IMR-90 (cell line): ENCODE data around the gene DYRK3. TPM values are rescaled to one million over a fixed set of nuclear protein-coding genes. Genes with fewer than 3 reads are reported as not detected.
A peak's percentile ranks its signal among the peaks of the same experiment; 100 is the strongest.

Experiments
- ATAC-seq: fragments of 200-7000 bp; cut with Tn5 transposase; 2 replicates; pipeline ENCODE4 v1.9.1; 2020; ENCODE audit warnings: low read depth, mild to moderate bottlenecking, moderate library complexity
- BruUV-seq: library from RNA; stranded (reverse); fragments of 400-500 nt; replicated peaks from 2 replicates; lab custom pipeline; 2021; lab: Mats Ljungman, UMichigan
- CTCF ChIA-PET: fragments of 300-600 bp; formaldehyde crosslinking; extraction: SDS; loops from one replicate; lab custom pipeline; 2021; ENCODE audit warnings: antibody characterized with exemption; lab: Yijun Ruan, JAX
- POLR2A ChIA-PET: fragments of 300-600 bp; sonication (Branson Sonifier 250); formaldehyde crosslinking; loops from one replicate; lab custom pipeline; 2022; ENCODE audit warnings: antibody characterized with exemption; ENCODE audit not compliant: unreplicated experiment; lab: Charles Lee
- DNase-seq: peaks from one replicate; pipeline ENCODE4 v3.0.0; 2013
- H2AFZ ChIP-seq: replicated peaks from 2 replicates; pipeline ENCODE3; 2013; ENCODE audit warnings: low read length, mild to moderate bottlenecking; ENCODE audit not compliant: poor library complexity
- H2AK5ac ChIP-seq: 2 replicates; pipeline ENCODE4 v1.6.1; 2013; ENCODE audit warnings: low read depth, low read length, inconsistent platforms
- H2AK9ac ChIP-seq: replicated peaks from 2 replicates; pipeline ENCODE3; 2013; ENCODE audit warnings: mild to moderate bottlenecking, low read depth, low read length, moderate library complexity; ENCODE audit not compliant: poor library complexity
- H2BK120ac ChIP-seq: 2 replicates; pipeline ENCODE4 v1.6.1; 2013; ENCODE audit warnings: low read depth, low read length, inconsistent platforms
- H2BK15ac ChIP-seq: 3 replicates; pipeline ENCODE4 v1.6.1; 2013; ENCODE audit warnings: low read depth, low read length, inconsistent platforms
- H2BK20ac ChIP-seq: 2 replicates; pipeline ENCODE4 v1.6.1; 2013; ENCODE audit warnings: low read depth, mild to moderate bottlenecking, inconsistent platforms, low read length, moderate library complexity
- H2BK5ac ChIP-seq: 2 replicates; pipeline ENCODE4 v1.6.1; 2013; ENCODE audit warnings: mild to moderate bottlenecking, low read depth, low read length, inconsistent platforms; ENCODE audit not compliant: poor library complexity, severe bottlenecking
- H3K14ac ChIP-seq: replicated peaks from 2 replicates; pipeline ENCODE4 v1.6.1; 2013; ENCODE audit warnings: low read depth, low read length, inconsistent platforms
- H3K18ac ChIP-seq: 2 replicates; pipeline ENCODE4 v1.6.1; 2013; ENCODE audit warnings: low read depth, low read length, control low read depth
- H3K23ac ChIP-seq: 2 replicates; pipeline ENCODE4 v1.6.1; 2013; ENCODE audit warnings: low read depth, low read length, inconsistent platforms
- H3K27ac ChIP-seq: 2 replicates; pipeline ENCODE4 v1.5.1; 2013; ENCODE audit warnings: mild to moderate bottlenecking, control low read depth, low read length; ENCODE audit not compliant: insufficient read depth
- H3K27me3 ChIP-seq: 2 replicates; pipeline ENCODE4 v1.6.1; 2013; ENCODE audit warnings: low read length; ENCODE audit not compliant: control insufficient read depth, insufficient read depth
- H3K36me3 ChIP-seq: 2 replicates; pipeline ENCODE4 v1.6.1; 2013; ENCODE audit warnings: low read length, mixed read lengths; ENCODE audit not compliant: control insufficient read depth, insufficient read depth
- H3K4ac ChIP-seq: 2 replicates; pipeline ENCODE4 v1.6.1; 2013; ENCODE audit warnings: low read depth, low read length, inconsistent platforms
- H3K4me1 ChIP-seq: 2 replicates; pipeline ENCODE4 v1.6.1; 2013; ENCODE audit warnings: low read length, mixed read lengths; ENCODE audit not compliant: control insufficient read depth, insufficient read depth
- H3K4me2 ChIP-seq: 2 replicates; pipeline ENCODE4 v1.6.1; 2013; ENCODE audit warnings: low read depth, mild to moderate bottlenecking, control low read depth, low read length, moderate library complexity
- H3K4me3 ChIP-seq: 2 replicates; pipeline ENCODE4 v1.5.1; 2013; ENCODE audit warnings: low read depth, mild to moderate bottlenecking, control low read depth, low read length, moderate library complexity; ENCODE audit not compliant: insufficient read depth
- H3K56ac ChIP-seq: 2 replicates; pipeline ENCODE4 v1.6.1; 2013; ENCODE audit warnings: low read length, inconsistent platforms; ENCODE audit not compliant: insufficient read depth; ENCODE audit errors: extremely low read depth
- H3K79me1 ChIP-seq, 2 experiments: 2 replicates each; pipeline ENCODE4 v1.6.1; 2013; ENCODE audit warnings: low read length in 2 of 2, inconsistent platforms in 1 of 2, low read depth in 1 of 2
- H3K9ac ChIP-seq: 2 replicates; pipeline ENCODE4 v1.6.1; 2013; ENCODE audit warnings: low read depth, low read length, control low read depth
- H3K9me1 ChIP-seq: 2 replicates; pipeline ENCODE4 v1.6.1; 2013; ENCODE audit warnings: low read length, inconsistent platforms; ENCODE audit not compliant: insufficient read depth
- H3K9me3 ChIP-seq: 2 replicates; pipeline ENCODE4 v1.6.1; 2013; ENCODE audit warnings: low read length; ENCODE audit not compliant: control insufficient read depth, insufficient read depth
- H4K20me1 ChIP-seq: 2 replicates; pipeline ENCODE4 v1.6.1; 2013; ENCODE audit warnings: low read length, inconsistent platforms; ENCODE audit not compliant: insufficient read depth
- H4K5ac ChIP-seq: 2 replicates; pipeline ENCODE4 v1.6.1; 2013; ENCODE audit warnings: mild to moderate bottlenecking, low read depth, low read length, control low read depth
- H4K8ac ChIP-seq, 2 experiments: 2 replicates each; pipeline ENCODE4 v1.6.1; 2013; ENCODE audit warnings: low read depth in 2 of 2, low read length in 2 of 2, control low read depth in 1 of 2, inconsistent platforms in 1 of 2
- H4K91ac ChIP-seq: 2 replicates; pipeline ENCODE4 v1.6.1; 2013; ENCODE audit warnings: low read depth, low read length, inconsistent platforms; ENCODE audit not compliant: insufficient read depth
- BHLHE40 ChIP-seq: fragments of 150-350 bp; IDR thresholded peaks from 2 replicates; pipeline ENCODE4 v1.6.1; 2016; ENCODE audit warnings: mild to moderate bottlenecking, low read depth, low read length
- CEBPB ChIP-seq: IDR thresholded peaks from 2 replicates; pipeline ENCODE4 v1.6.1; 2012; ENCODE audit warnings: low read depth, low read length, improper control_type of control experiment
- CHD1 ChIP-seq: IDR thresholded peaks from 2 replicates; pipeline ENCODE4 v1.6.1; 2012; ENCODE audit warnings: low read depth, low read length, improper control_type of control experiment
- CTCF ChIP-seq: conservative IDR thresholded peaks from 2 replicates; pipeline ENCODE4 v1.5.1; 2012; ENCODE audit warnings: mild to moderate bottlenecking, low read depth, low read length, improper control_type of control experiment
- ELK1 ChIP-seq: fragments of 150-350 bp; IDR thresholded peaks from 2 replicates; pipeline ENCODE4 v1.6.1; 2016; ENCODE audit warnings: low read depth, mild to moderate bottlenecking, low read length, moderate library complexity, borderline replicate concordance
- FOS ChIP-seq: fragments of 150-350 bp; IDR thresholded peaks from 2 replicates; pipeline ENCODE4 v1.6.1; 2016; ENCODE audit warnings: low read depth, low read length
- MAFK ChIP-seq: IDR thresholded peaks from 2 replicates; pipeline ENCODE4 v1.6.1; 2012; ENCODE audit warnings: low read depth, low read length, improper control_type of control experiment
- MAZ ChIP-seq: IDR thresholded peaks from 2 replicates; pipeline ENCODE4 v1.6.1; 2012; ENCODE audit warnings: low read depth, mild to moderate bottlenecking, low read length, improper control_type of control experiment, moderate library complexity, borderline replicate concordance
- MXI1 ChIP-seq: IDR thresholded peaks from 2 replicates; pipeline ENCODE4 v1.6.1; 2012; ENCODE audit warnings: low read depth, mild to moderate bottlenecking, low read length, moderate library complexity, borderline replicate concordance
- NFE2L2 ChIP-seq: fragments of 150-350 bp; IDR thresholded peaks from 2 replicates; pipeline ENCODE4 v1.6.1; 2016; ENCODE audit warnings: low read depth, mild to moderate bottlenecking, low read length
- POLR2A ChIP-seq: IDR thresholded peaks from 2 replicates; pipeline ENCODE4 v1.6.1; 2012; ENCODE audit warnings: mild to moderate bottlenecking, low read depth, low read length
- RAD21 ChIP-seq: IDR thresholded peaks from 2 replicates; pipeline ENCODE4 v1.6.1; 2012; ENCODE audit warnings: low read length, improper control_type of control experiment
- RCOR1 ChIP-seq: IDR thresholded peaks from 2 replicates; pipeline ENCODE4 v1.6.1; 2012; ENCODE audit warnings: mild to moderate bottlenecking, low read length, improper control_type of control experiment; ENCODE audit not compliant: insufficient replicate concordance
- RFX5 ChIP-seq: IDR thresholded peaks from 2 replicates; pipeline ENCODE4 v1.8.0; 2012; ENCODE audit warnings: low read depth, mild to moderate bottlenecking, low read length, moderate library complexity
- SMC3 ChIP-seq: fragments of 150-350 bp; IDR thresholded peaks from 2 replicates; pipeline ENCODE4 v1.6.1; 2016; ENCODE audit warnings: low read depth, mild to moderate bottlenecking, antibody characterized with exemption, low read length, moderate library complexity
- USF2 ChIP-seq: fragments of 150-350 bp; IDR thresholded peaks from 2 replicates; pipeline ENCODE4 v1.6.1; 2017; ENCODE audit warnings: mild to moderate bottlenecking, antibody characterized with exemption, low read length, low read depth
- WGBS, 2 experiments: methylation state at CpG; one replicate each; pipeline versions ENCODE4 v1.1.5 to v1.1.7; 2013; ENCODE audit warnings: missing lambda C conversion rate in 2 of 2; ENCODE audit not compliant: insufficient read length in 1 of 2; ENCODE audit errors: extremely low coverage in 2 of 2; 5-methylcytosine and 5-hydroxymethylcytosine counted together
- dilution Hi-C: fragments of 300-500 bp; cut with HindIII; formaldehyde crosslinking; loops from one replicate; pipeline ENCODE4 v1.14.3; 2018; ENCODE audit warnings: low sequenced_read_pairs; ENCODE audit not compliant: unreplicated experiment
- in situ Hi-C: fragments of 300-500 bp; cut with MboI; formaldehyde crosslinking; loops from 3 replicates; pipeline ENCODE4 v1.14.3; 2019; ENCODE audit warnings: low sequenced_read_pairs, inconsistent platforms, mixed read lengths
- intact Hi-C: fragments of 100-400 bp; cut with micrococcal nuclease; formaldehyde crosslinking; loops from 2 replicates; pipeline ENCODE4 v1.10.0; 2022
- polyA plus RNA-seq, 3 experiments: library from polyadenylated mRNA; depleted of rRNA; stranded (reverse); fragments of >200 nt; gene quantifications; 2 replicates each; pipeline ENCODE4 v1.2.3, GENCODE V29; 2012; ENCODE audit warnings: low replicate concordance in 1 of 3
- total RNA-seq: library from RNA; depleted of rRNA; stranded (reverse); fragments of >200 nt; gene quantifications from 2 replicates; pipeline ENCODE4 v1.2.3, GENCODE V29; 2012

The DYRK3 gene
- total and polyA plus RNA-seq, 2 of the 4 experiments (the other 2 are of a cell fraction) = 5.5 to 22.0 TPM

GRCh38 chr1:206674236-206674635 is 38.9 kb downstream of the DYRK3 start:
- no peak overlapping the region for H3K9ac ChIP-seq
- peaks cover 21% of the 10 kb centered on the region for H3K4me1 ChIP-seq
- no peak overlapping the region for H3K4me2 ChIP-seq
- WGBS, 2 experiments = 83% methylated on average over 1 of the region's 3 CpGs; no CpG with 5 or more reads in 1 of the 2 experiments
- H3K56ac ChIP-seq = no peak overlapping the region
- no peak overlapping the region for H3K4me3 ChIP-seq
- in situ Hi-C loops (no loop called here), dilution Hi-C loops (no loop called here), intact Hi-C loops (loop anchor here (2.0 kb wide), 1 partner anchor 51 kb away; no protein-coding TSS in a partner anchor)
- peak overlapping the region; percentile 91 for H2BK120ac ChIP-seq
- peak overlapping the region; percentile 59 for H2BK20ac ChIP-seq
- no peak overlapping the region; the same call in 1 of the 2 replicates for H3K23ac ChIP-seq
- POLR2A ChIA-PET = no interaction called here
- peak overlapping the region; percentile 7 to 10; a peak in 2 of 4 replicates for H4K8ac ChIP-seq
- 0 out of 2 replicates have a peak, but pooled peaks cover 3% of the 10 kb centered on the region for H4K20me1 ChIP-seq
- peak overlapping the region; percentile 71 for H3K4ac ChIP-seq
- peak overlapping the region; percentile 36; the same call in 2 of the 3 replicates for H2BK15ac ChIP-seq
- peak overlapping the region; percentile 38; the same call in 1 of the 2 replicates for H2AK5ac ChIP-seq
- H3K18ac ChIP-seq = peak overlapping the region; percentile 40
- H4K91ac ChIP-seq = peak overlapping the region; percentile 82; the same call in 1 of the 2 replicates
- H4K5ac ChIP-seq = peak overlapping the region; percentile 32; the same call in 1 of the 2 replicates
- H3K79me1 ChIP-seq = peaks cover 0 to 7% of the 10 kb centered on the region in 2 experiments; a peak in 1 of 4 replicates
- peaks cover 13% of the 10 kb centered on the region for H3K9me1 ChIP-seq
- peak overlapping the region; percentile 79; the same call in 1 of the 2 replicates for H3K27ac ChIP-seq
- ATAC-seq = no peak
- no peak overlapping the region for H2AFZ ChIP-seq
- H3K27me3 ChIP-seq = no peaks in the 10 kb centered on the region
- no peaks in the 10 kb centered on the region for H3K9me3 ChIP-seq
- DNase-seq = no peak
- H3K14ac ChIP-seq = peak overlapping the region; percentile 53; the same call in 1 of the 2 replicates
- H3K36me3 ChIP-seq = no peaks in the 10 kb centered on the region
- no peak overlapping the region for H2AK9ac ChIP-seq
- CTCF ChIA-PET = interaction anchor here (3.3 kb wide), 1 partner anchor 10 kb away, joined by 14 read pairs; no protein-coding TSS in a partner anchor
- peak overlapping the region; percentile 46 for H2BK5ac ChIP-seq
- no peak for TF ChIP-seq FOS
- no peak for TF ChIP-seq CTCF
- TF ChIP-seq MAZ = no peak
- TF ChIP-seq USF2 = no peak
- TF ChIP-seq RCOR1 = no peak
- no peak for TF ChIP-seq ELK1
- no peak for TF ChIP-seq CEBPB
- TF ChIP-seq RFX5 = no peak
- no peak for TF ChIP-seq SMC3
- TF ChIP-seq MAFK = no peak
- TF ChIP-seq MXI1 = no peak
- TF ChIP-seq NFE2L2 = no peak
- TF ChIP-seq BHLHE40 = no peak
- TF ChIP-seq CHD1 = no peak
- no peak for TF ChIP-seq POLR2A
- no peak for TF ChIP-seq RAD21
- BruUV-seq = no TSS peak
